OCI-LY3 (cell line): Measurements from ENCODE around the gene PIP5K1C.

Experiments
- CTCF ChIP-seq: fragments of 200-600, 300-600 bp; sonication (generic); IDR thresholded peaks from 2 replicates; pipeline ENCODE4 v1.5.1; 2014; ENCODE audit warnings: antibody characterized with exemption, low read length, low read depth
- EZH2phosphoT487 ChIP-seq: fragments of 200-600 bp; shearing (Covaris generic); IDR thresholded peaks from 2 replicates; pipeline ENCODE4 v1.6.1; 2018; ENCODE audit warnings: antibody characterized with exemption, mixed run types, low read depth

- TF ChIP-seq CTCF (no peak), EZH2phosphoT487 (no peak)
Measured at GRCh38 chr19:3638208-3639193, 61.8 kb downstream of the PIP5K1C start.
